ENCODE measurements around the gene PRKX.
"Not testable (repeated sequence)": the region's sequence is repeated elsewhere in the genome, so short reads cannot be mapped to it uniquely, and the experiment has no call there.

PRKX gene

DNA sequence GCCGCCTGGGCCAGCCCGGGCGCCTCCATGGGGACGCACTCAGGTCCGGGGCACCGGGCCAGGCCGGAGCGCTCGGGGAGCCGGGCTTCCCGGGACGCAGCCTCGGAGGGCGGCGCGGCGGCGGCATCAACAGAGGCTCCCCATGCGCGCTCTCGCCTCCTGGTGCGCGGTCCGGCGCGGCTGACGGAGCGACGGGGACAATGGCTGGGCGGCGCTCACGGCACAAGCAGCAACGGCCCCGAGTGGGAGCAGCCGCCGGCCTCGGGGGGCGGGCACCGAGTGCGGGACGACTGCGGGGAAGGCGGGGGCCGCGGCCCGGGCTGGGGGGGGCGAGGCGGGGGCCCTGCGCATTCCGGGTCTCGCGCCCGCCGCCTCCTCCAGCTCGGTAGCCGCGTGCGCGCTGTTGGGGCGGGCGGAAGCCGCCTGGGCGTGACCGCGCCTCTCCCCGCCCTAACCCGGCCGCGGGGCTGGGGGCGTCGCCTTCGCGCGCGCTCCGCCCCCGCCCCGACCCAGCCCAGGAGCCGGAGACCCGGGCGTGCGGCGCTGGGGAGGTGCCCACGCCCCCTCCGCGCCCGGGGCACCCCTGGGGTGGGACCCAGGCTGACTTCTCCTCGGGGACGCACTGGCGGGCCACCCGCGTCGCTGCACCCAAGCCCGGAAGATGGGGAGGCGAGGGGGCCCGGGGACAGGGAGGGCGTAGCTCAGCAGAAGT, at the start of gene PRKX:
Gene PRKX, minus strand, starts transcription at position 425 of the 712 bp plus-strand sequence. Its CDS starts 396 bp downstream, at position 29.
- no peak for DNase-seq

DNA sequence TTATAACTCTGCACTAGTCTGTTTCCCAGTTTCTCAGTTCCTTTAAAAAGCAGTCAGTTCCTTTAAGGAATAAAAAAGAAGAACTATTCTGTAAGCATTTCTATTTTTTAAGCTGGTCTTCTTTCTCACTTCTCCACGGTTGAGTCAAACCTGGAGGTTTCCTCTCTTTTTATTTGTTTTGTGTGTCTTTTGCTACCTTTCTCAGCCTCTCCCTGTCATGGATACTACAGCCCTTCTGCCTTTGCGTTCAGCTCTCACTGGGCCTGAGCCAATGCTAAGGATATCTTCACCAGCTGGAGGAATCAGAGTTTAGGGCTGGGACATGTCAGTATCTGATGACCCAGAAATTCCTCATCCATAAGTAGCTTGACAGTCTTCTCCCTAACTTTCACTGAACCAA, 49.7 kb upstream of the PRKX start:
- no peak for DNase-seq

DNA sequence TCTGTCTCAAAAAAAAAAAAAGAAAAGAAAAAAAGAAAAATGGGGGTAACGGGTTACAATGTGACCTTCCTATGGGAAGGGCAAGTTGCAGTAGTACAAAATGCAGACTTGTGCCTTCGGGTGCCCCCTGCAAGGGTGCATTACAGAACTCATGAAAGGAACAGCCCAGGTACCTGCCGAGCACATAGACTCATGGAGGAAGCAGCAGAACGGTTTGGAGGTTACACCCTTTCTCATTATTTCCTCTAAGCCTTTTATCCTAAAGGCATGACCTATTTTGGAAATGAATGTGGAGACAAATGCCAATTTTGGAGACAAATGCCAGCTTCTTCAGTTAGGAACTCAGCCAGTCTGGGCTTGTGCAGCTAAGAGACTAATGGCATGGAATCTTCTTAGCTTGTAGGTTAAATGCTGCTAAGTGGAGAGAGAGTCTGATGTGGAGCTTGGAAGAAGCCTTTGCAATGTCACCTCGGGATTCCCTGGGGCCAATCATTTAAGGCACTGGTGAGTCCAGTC, 44.1 kb upstream of the PRKX start:
- DNase-seq = no peak

- no peak for DNase-seq
Measured at GRCh38 chrX:3748052-3748559, 34.7 kb upstream of the PRKX start.

GRCh38 chrX:3743801-3744439, 30.5 kb upstream of the PRKX start:
- no peak for DNase-seq

DNA sequence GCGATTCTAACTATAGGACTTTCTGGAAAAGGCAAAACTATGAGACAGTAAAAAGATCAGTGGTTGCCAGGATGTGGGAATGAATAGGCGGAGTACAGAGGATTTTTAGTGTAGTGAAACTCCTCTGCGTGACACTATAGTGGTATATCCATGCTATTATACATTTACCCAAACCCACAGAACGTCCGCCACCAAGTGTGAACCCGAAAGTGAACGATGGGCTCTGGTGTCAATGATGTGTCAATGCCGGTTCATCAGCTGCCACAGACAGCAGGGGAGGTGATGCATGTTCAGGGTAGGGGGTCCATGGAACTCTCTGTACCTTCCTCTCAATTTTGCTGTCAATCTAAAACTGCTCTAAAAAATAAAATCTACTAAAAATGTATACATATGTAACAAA, 27.5 kb upstream of the PRKX start:
- DNase-seq = not testable (repeated sequence)

- no peak for DNase-seq
Measured at GRCh38 chrX:3738509-3738908, 25.1 kb upstream of the PRKX start.

- DNase-seq = not testable (repeated sequence)
Measured at GRCh38 chrX:3736536-3736935, 23.1 kb upstream of the PRKX start.

- DNase-seq = not testable (repeated sequence)
Measured at GRCh38 chrX:3735891-3736290, 22.4 kb upstream of the PRKX start.

GRCh38 chrX:3734456-3734855, 21.0 kb upstream of the PRKX start:
- not testable (repeated sequence) for DNase-seq

GRCh38 chrX:3733043-3733430, 19.6 kb upstream of the PRKX start:
- DNase-seq = no peak

GRCh38 chrX:3732326-3733042, 19.0 kb upstream of the PRKX start:
- DNase-seq = not testable (repeated sequence)

DNA sequence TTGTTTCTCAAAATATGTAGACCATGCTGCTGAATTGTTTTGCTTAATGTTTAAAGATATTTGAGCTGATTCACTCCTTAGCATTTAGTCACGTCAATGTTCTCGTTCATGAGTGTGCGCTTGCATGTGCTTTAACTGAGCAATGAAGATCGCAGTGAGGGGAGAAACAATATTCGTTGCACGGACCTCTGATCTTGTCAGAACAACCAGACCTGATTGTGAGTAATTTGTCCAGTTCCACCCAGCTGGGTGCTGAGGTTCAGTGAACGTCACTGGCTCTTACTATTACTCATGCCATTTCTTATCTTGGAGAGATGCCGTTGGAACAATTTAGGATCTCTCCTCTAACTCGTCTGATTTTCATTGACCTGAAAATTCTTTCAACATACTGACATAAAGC, 15.0 kb upstream of the PRKX start:
- DNase-seq = no peak

DNA sequence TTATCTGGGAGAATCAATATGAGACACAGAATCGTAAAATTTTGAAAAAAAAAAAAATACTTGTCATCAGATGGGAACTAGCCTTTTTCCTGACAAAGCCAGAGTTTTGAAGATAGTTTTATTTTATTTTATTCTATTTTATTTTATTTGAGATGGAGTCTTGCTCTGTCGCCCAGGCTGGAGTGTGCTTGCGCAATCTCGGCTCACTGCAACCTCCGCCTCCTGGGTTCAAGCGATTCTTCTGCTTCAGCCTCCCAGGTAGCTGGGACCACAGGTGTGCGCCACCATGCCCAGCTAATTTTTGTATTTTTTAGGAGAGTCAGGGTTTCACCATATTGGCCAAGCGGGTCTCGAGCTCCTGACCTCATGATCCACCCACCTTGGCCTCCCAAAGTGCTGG, 10.0 kb upstream of the PRKX start:
- DNase-seq = not testable (repeated sequence)

GRCh38 chrX:3717742-3718420, 4.4 kb upstream of the PRKX start:
- DNase-seq = no peak

- no peak for DNase-seq
Measured at GRCh38 chrX:3715921-3716320, 2.5 kb upstream of the PRKX start.

DNA sequence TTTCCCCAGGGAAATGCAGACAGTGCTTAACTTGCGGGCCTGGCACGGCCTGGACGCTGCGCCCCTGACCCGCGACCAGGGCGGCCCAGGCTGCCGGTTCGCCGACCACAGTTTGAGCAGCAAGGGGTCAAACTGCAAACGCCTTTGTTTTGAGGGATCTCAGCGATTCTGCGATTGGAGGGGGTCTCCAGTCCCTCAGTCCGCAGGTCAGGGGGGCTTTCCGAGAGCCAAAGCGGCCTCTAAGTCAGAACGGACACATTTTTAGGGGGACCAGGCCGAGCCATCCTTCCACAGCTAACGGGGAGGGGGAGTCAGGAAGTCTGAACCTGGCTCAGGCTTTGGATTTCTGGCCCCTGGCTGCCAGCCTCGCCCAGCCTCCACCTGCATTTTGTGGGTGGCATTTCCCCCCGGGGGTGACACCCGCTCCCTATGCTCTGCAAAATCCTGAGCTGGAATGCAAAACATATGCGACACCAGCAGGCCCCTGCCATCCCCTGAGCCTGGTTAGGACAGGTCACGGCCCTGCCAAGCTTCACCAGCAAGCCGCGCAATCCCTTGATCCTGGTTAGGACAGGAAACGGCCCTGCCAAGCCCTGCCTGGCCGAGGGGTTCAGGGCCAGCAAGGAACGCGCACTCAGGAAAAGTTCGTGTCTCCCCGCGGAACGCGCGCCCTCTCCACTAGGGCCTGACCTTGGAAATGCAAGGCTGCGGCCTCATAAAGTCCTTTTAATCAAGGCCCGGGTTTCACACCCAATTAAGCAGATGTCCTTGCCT, 1.4 kb upstream of the PRKX start:
- DNase-seq = not testable (repeated sequence)

DNA sequence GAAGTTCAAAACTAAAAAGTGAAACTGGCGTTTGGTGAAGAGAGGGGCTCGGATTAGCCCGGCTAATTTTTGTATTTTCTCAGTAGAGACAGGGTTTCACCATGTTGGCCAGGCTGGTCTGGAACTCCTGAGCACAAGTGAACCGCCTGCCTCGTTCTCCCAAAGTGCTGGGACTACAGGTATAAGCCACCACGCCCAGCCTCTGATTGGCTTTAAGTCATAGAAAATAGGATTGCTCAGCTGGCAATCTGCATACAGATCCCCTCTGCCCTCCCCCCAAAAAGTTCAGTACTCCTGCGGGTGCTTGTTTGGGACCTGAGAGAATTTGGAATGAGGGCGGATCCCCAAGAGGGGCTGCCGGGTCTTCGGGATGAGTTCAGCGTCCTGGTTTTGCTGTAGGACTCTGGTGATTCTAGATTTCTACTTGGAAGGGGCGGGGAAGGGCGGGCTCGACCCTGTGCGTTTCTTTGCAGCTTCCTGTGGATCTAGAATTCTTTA, 537 bp upstream of the PRKX start:
- no peak for DNase-seq

GRCh38 chrX:3712870-3713224, 602 bp downstream of the PRKX start:
- no peak for DNase-seq

DNA sequence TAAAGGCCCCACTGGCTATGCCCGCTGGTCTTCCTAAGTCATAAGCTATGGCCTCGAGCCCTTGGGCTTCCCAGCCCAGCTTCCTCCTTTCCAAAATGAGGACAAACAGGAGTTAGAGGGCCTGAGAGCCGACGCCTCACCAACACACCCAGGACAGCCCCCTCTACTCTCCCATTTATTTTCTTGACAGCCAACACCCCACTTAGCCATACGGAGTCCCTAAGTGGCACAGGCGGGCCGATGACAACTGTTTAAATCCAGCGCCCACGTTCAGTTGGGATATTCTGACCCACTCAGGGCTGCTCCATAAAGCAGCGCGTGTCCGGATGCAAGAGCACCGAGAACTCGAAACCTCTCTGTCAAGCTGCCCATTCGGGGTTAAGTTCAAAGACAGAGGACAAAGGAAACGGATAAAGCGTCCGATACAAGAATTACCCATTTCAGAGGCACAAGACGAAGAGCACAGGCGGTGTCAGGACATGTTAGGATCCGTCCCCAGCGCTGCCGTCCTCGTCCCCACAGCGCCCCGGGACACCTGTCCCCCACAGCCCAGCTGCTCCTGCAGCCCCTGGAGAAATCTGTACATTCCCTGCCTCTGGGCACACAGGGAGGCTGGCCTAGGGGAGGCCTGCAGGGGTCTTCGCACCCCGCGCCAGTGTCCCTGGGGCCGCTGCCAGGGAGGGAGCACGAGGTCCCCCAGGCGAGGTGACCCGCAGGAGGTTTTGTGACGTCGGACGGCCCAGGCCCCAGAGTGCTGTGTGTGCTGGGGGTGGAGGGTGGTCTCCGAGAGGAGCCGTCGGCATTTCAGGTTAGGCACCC, 1.2 kb downstream of the PRKX start:
- DNase-seq = no peak

DNA sequence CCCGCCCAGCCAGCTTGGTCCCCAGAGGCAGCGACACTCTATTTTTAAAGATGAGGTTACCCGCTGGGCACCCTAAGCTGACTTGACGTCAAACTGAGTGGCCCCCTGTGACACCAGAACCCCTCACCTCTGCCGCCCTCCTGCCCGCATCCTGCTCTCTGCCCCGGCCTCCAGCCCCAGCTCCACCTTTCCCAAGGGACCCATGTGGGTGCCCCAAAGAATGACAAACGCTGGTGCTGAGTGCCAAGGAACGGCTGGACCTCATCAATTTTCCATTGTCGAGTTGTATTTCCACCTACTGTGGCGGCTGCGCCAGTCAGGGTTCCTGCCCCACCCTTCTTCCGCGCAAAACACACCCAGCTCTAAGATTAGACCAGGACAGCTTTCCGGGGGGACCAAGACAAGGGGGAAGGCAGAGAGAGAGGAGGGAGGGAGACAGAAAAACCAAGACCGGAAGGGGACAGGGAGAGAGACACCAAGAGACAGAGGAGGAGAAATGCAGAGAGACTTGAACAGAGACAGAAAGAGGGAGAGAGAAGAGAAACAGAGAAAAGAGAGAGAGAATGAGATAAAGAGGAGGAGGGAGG, 2.0 kb downstream of the PRKX start:
- DNase-seq = no peak
